Pons (tissue), 1 donor: ENCODE measurements around the gene ARHGEF1.
"Not testable (repeated sequence)": the region's sequence is repeated elsewhere in the genome, so short reads cannot be mapped to it uniquely, and the experiment has no call there.

Source experiments
- DNase-seq: peaks from one replicate; pipeline ENCODE4 v3.0.0-alpha.2; 2016; ENCODE audit warnings: low spot score

The ARHGEF1 gene

DNA sequence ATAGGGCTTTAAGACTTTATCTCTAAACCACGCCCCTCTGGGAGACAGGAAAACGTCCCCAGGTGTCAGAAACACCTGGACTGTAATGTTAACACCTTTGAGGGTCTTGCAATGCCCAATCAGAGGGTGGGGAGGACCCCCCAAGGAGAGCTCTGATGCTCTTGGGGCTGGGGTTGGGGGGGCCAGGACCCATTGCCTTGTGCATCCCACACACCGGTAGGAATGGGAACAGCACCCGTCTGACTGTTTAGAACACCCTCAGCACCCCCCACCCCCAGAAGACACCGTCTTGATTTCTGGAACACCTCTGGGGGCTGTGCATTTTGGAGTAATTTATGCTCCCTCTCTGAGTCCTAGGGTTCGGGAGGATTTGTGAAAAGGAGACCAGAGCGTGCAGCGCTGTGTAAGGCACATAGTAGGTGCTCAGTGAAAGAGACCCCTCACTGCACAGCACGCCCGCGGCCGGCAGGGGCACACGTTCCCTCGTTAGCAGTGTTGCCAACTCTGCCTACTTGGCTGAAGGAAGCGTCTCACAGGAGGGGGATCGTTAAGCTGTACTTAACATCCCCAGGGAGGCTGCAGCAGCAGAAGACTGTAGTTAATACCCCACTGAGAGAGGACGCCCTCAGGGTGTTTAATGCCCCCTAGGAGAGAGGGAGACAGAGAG lies 48.1 kb downstream of the ARHGEF1 start:
- no peak for DNase-seq

DNA sequence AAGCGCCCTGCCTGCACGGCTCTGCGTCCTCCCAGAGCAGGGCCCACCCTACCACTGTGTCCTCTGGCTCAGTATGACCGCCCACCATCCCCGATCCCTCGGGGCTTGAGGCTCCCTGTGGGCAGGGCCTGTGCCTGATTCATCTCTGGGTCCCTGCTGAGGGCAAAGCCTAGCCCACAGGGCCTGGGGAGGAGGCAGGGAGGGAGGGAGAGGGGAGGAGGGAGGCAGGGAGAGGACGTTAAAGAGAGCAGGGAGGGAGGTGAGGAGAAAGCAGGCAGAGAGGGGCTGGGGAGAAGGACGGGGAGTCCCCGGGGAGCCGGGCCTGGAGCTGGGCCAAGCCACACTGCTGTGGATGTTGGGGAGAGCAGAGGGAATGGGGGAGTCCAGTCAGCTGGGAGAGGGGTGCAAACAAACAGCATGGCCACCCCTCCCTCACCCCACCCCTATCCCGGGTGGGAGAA lies 49.3 kb downstream of the ARHGEF1 start:
- no peak for DNase-seq

DNA sequence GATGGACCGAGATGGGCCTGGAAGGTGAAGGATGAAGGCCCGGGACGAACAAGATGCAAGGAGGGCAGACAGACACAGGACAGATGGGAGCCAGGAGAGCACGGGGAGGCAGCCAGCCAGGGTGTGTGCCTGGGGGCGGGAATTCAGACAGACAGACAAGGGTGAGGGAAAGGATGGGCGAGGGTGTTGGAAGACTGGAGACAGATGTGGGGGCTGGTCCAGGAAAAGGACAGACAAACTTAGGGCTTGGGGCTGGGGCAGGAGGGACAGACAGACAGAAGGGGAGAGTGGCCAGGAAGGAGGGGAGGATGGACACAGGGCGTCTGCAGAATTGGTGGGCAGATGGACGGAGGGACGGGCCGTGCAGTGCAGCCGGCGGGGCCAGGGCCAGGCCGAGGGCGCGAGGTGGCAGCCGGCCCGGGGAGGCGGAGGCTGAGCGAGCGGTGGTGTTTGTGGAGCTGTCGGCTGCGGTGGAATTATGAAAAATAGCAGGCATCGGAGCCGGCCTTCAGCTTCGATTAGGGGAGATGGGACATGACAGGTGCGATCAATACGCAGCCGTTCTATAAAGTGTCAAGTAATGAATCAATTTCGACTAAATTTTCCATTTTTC lies 49.8 kb downstream of the ARHGEF1 start:
- DNase-seq: no peak

DNA sequence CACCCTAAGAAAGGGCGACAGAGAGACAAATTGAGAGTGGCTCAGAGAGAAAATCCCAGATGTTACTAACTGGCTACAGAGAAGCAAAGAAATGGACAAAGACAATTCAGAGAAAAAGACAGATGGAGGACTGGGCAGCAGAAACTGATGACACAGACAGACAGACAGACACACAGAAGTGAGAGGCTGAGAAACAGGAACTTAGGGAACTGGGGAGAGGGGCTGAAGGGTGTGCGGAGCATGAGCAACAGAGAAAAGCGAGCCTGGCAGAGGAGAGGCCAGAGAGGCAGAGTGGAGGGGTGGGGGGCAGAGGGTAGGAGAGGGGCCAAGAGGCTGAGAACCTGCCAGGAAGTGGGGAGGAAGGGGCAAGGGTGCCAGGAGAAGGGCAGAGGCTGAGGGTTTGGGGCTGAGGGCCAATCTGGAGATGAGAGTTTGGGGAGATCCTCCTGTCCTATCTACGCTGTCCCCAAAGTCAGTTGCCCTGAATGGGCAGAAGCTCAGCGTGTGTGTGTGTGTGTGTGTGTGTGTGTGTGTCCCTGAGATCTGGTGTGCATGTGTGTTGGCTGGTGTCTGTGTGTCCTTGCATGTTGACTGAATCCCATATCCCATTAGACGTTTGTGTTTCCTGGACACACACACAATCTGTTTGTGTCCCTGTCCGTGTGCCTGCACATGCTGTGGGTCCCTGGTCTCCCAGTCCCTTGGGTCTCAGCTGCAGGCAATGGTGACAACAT lies 50.9 kb downstream of the ARHGEF1 start:
- no peak for DNase-seq

DNA sequence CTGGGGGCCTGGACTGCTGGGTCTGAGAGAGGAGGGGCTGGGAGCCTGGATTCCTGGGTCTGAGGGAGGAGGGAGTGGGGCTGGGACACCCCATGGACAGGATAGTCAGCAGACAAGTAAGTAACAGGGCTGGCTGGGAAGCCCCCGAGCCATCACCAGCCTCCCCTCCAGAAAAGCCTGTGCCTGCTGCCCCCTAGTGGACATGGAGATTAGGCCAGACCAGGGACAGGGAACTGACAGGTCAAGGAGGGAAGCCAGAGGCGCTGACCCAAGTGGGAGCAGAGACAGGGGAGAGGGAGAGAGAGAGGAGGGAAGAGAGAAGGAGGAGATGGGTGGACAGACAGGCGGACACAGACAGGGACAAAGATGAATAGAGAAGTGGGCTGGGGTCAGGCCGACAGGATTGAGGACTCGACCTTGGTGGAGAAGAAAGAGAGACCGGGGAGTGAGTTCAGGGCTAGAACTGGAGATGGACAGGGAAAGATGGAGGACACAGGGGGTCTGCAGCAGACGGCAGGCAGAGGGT lies 51.9 kb downstream of the ARHGEF1 start:
- peak; percentile 57 for DNase-seq

DNA sequence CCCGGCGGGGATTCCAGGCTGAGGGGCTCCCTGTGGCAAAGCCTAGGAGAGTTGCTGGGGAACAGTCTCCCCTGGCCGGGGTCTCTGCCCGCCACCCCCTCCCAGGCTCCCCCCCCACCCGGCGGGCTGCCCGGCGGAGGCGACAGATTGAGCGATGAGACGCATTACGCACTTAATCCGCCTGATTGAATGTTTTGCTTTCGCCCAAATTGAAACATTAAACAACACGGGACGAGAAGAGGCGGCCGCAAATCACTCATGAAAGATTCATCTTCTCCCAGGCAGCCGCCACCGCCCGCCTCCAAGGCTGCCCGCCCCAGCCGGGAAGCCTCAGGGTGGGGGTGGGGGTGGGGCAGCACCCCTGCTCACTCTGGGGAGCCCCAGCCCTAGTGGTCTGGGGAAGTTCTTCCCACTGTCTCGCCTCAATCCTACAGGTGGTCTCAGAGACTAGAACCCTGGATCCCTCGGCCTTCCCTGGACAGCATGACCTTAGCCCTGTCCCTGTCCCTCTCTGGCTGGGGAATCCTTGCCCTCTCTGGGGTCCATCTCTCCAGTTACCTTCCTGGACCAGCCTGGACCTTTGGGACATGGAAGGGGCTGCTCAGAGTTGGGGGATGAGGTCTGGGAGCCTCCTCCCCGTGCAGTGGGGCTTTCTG lies 52.9 kb downstream of the ARHGEF1 start:
- DNase-seq: no peak

DNA sequence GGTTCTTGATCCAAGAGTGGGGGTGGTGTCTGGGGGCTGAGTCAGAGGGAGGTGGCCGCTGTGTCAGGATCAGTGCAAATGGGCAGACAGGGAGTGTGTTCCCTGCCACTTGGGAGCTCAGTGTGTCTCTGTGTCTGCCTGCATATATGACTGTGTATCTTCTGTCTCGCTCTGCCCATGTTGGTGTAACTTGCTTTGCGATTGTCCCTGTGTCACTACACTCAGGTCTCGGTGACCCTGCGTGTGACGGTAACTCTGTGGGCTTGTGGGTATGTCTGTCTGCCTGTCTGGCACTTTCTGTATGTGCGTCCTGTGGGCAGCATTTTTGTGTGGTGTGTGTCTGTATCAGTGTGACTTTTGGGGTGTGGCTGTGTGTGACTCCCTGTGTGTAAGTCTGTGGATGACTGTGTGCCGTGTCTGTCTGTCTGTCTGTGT lies 53.4 kb downstream of the ARHGEF1 start:
- DNase-seq: no peak

DNA sequence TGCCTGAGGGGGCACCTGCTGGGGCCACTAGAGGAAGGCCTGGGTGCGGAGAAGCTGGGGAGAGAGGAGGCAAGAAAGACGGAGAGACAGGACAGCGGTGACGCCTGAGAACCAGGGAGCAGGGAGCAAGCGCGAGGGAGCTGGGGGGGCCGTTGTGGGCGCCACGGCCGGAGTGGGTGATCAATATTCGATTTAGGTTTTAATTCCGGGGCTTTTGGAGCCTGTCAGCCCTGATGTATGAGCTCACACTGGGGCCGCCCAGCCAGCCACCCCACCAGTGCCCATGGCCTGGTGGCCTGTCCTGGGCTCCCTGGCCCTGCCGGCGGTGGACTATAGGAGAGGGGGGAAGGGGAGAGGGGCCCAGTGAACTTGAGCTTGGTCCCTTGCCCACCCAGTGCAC lies 54.0 kb downstream of the ARHGEF1 start:
- no peak for DNase-seq

DNA sequence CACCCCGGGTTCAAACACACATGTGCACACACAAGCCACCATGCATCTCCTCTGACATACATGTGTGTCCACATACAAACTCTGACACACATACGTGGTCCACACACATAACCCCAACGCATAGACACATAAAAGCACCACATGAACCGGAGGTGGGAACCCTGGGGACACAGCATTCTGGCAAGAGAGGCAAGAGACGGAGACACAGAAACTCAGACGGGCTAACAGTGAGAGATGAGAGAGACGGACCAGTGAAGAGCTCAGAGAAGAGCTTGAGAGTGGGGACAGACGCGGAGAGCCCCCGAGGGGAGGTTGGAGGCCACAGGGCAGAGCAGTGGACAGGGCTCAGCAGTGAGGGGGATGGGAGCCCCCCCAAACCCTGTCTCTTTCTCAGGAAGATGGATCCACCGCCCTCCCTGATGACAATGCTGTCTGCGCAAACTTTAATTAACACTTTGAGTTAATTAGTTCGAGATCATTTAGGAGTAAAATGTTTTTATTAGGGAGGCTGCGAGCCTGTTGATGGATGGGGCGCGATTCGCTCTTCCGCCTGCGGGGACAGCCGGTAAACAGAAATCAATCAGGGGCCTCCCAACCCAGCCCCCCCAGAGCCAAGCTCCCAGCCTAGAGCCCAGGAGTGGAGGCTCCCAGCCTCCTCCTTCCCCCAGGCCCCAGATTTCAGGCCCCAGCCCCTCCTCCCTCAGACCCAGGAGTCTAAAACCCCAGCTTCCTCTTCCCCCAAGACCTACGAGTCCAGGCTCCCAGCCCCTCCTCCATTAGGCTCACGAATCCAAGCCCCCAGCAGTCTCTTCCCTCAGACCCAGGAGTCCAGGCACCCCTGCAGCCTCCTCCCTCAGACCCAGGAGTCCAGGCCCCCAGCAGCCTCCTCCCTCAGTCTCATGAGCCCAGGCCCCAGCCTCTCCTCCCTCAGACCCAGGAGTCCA lies 54.8 kb downstream of the ARHGEF1 start:
- DNase-seq: no peak

DNA sequence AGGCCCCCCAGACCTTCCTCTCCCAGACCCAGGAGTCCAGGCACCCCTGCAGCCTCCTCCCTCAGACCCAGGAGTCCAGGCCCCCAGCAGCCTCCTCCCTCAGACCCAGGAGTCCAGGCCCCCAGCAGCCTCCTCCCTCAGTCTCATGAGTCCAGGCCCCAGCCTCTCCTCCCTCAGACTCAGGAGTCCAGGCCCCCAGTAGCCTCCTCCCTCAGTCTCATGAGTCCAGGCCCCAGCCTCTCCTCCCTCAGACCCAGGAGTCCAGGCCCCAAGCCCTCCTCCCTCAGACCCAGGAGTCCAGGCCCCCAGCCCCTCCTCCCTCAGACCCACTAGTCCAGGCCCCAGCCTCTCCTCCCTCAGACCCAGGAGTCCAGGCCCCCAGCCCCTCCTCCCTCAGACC lies 56.2 kb downstream of the ARHGEF1 start:
- not testable (repeated sequence) for DNase-seq

DNA sequence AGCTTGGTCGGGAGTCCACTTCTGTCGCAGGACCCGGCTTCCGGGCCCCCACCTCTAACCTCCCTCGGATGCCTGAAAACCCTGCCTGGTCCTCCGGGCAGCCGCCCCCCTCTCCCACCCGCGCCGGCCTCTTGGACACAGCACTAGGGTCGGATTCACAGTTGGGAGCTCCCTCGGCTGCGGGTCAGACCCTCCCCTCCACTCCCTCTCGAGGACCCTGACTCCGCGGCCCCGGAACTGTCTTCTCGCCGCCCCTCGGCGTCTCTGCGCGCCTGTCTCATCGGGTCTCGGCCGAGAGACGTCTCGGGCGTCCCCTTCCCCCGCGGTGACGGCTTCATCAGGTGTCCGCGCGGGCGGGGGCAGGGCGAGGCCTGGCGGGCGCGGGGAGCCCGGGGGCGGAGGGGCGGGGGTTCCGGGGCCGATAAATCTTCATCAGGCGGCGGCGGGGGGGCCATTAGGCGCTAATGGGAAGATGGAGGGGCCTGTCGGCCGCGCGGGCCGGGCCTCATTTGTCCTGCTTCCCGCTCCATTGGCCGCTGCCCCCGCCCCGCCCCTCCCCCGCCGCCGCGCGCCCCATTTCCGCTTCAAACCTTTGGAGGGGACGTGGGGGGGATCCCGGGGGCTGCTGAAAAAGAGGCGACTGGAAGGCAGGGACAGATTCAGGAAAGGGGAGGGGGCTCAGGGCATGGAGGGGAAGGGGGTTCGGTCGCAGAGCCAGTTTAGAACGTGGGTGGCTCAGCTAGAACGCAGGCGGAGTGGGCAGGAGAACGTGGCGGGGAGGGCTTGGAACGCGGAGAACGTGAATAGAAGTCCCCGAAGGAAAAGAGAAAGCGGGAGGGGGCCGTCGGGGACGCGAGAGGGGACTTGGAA lies 57.1 kb downstream of the ARHGEF1 start:
- DNase-seq: no peak

DNA sequence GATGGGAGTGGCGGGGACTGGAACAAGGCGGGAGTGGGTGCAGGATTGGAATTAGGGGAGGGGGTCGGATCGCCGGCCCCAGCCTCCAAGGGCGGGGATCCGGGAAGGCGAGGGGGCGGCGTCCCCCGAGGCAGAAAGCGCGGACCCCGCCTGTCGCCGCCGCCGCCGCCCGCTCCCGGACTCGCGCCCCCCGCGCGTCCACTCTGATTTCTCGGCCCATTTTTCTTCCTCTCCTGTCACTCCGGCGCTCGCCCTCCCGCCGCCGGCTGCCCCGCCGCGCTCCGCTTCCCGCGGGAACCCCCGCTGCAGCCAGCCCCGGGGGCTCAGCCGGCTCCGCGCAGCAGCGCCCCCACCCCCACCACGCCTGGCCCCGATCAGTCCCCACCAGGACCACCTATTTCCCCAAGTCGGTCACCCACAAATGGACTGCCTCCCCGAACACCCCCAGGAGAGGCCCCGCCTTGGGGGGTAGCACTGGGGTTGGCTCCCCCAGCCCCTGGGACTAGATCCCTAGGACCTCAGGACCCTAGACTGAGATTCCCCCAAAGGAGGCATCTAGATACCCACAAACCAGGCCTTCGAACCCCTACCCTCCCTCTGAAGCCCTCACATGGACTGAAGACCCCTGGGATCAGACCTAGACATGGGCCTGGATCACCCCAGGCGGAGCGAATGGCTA lies 57.9 kb downstream of the ARHGEF1 start:
- DNase-seq: no peak

DNA sequence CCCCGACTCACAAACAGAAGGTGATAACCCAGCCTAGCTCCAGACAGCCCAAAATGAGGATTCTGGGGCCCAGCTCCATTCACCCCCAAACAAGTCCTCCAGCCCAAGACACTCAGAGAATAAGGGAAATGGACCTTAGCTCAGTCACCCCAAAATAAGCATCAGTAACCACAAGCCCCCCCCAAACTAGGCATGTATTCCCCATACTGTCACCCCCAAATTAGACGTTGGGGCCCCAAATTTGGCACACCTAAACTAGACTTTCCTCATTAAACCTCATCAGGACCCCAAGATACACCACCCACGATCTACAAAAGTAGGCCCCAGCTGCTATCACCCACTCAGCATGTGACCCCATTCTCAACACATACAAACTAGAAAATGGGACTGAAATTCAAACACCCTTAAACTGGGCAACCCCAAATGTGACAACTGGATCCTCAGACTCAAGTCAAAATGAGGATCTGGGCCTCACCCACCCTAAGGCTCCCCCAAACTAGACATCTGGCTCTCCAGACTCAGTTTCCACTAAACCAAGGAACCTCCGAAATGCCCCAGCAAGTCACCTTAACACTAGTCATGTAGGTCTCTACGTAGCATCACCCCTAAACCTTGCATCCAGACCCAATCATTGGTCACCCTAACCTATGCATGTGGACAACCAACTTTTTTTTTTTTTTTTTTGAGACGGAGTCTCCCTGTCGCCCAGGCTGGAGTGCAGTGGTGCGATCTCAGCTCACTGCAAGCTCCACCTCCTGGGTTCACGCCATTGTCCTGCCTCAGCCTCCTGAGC lies 58.6 kb downstream of the ARHGEF1 start:
- DNase-seq: no peak

DNA sequence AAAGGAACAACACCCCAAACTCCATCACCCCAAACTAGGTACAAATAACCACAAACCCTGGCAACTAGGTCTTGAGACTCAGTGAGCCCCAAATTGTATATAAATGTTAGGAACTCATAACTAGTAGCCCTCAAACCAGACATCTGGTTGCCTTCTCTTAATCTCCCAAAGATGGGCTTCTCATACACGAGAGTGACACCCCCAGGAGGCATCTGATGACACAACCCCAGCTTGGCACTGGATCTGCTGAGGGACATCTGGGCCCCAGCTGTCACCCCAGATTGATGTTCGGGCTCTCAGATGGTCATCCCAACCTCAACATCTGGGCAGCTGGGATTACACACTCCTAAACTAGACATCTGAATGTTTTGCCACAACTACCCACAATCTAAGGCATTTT lies 61.4 kb downstream of the ARHGEF1 start:
- DNase-seq: no peak

DNA sequence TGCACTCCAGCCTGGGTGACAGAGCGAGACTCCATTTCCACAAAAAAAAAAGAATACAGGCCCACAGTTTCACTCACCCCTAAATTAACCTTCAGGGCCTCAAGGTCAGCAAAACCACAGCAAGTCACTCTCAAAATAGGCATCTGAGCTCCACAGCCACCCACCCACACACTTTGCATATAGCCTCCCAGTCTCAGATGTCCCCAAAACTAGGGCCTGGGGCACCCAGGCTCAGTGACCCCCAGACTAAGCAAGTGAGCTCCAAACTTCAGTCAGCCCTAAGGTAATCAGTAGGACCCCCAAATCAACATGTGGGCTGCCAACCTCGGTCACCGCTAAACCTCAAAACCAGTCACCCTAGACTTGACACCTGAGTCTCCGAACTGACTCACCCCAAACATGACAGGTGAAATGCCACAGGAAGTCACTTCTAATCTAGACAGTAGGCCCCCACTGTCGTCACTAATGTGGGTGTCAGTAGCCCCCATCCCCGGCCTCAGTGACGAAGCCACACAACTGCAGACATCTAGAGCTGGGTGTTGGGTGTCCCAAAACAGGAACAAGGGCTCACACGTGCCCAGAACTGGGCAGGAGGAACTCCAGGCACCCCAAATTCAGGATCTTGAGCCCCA lies 62.3 kb downstream of the ARHGEF1 start:
- no peak for DNase-seq

DNA sequence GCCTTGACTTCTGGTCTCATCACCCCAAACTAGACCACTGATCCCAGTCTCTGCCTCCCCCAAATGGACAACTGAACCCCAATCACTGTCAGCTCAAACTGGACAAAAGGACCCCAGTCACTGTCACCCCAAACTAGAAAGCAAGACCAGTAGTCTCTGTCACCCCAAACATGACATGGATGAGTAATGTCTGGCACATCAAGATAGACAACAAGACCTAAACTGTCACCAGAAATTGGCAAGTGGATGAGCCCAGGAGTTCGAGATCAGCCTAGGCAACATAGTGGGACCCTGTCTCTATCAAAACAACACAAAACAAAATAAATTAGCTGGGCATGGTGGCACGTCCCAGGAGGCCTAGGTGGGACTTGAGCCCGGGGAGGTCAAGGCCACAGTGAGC lies 64.1 kb downstream of the ARHGEF1 start:
- no peak for DNase-seq

DNA sequence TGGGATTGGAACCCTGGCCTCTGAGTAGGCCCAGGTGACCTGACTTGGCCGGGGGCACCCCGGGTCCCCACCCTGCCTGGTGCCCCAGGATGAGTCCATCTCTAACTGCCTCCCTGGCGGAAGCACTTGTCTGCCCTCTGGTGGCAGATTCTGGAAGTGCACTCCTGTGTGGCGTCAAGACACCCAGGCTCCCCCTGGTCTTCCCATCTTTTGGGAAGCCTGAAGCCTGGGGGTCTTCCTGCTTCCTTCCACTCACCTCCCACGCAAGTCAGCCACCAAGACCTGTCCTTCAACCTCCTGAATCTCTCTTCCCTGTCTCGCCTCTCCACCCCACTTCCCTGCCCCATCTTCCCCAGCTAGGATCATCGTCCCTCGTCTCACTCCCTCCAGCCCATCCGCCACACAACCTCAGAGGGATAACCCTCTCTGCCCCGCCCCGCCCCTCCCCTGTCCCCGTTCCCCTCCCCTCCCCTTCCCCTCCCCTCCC lies 68.7 kb downstream of the ARHGEF1 start:
- DNase-seq: peak; percentile 72

DNA sequence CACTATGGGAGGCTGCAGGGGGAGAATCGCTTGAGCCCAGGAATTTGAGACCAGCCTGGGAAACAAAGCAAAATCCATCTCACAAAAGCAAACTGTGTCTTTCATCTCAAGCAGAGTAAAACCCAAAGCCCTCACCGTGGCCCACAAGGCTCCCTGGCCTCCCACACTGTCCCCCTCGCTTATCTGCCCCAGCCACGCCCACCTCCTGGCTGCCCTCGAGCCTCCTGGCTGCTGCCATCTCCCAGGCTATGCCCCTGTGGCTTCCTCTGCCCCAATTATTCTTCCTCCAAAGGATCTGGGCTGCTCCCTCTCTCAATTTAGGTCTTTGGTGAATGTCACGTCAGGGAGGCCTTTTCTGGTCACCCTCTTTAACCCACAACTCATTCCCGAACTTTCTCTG lies 72.5 kb downstream of the ARHGEF1 start:
- no peak for DNase-seq
